Effector CD8-positive, alpha-beta T cell (primary cell): ENCODE data around the gene GOLGA8G.
"Not testable (repeated sequence)": the region's sequence is repeated elsewhere in the genome, so short reads cannot be mapped to it uniquely, and the experiment has no call there.

ENCODE experiments used
- DNase-seq: peaks from one replicate; lab custom pipeline; 2025; lab: John Stamatoyannopoulos, UW
- total RNA-seq, 4 experiments: gene quantifications; one replicate each; lab custom pipeline; 2026; lab: John Stamatoyannopoulos, UW

The GOLGA8G gene, protein sequence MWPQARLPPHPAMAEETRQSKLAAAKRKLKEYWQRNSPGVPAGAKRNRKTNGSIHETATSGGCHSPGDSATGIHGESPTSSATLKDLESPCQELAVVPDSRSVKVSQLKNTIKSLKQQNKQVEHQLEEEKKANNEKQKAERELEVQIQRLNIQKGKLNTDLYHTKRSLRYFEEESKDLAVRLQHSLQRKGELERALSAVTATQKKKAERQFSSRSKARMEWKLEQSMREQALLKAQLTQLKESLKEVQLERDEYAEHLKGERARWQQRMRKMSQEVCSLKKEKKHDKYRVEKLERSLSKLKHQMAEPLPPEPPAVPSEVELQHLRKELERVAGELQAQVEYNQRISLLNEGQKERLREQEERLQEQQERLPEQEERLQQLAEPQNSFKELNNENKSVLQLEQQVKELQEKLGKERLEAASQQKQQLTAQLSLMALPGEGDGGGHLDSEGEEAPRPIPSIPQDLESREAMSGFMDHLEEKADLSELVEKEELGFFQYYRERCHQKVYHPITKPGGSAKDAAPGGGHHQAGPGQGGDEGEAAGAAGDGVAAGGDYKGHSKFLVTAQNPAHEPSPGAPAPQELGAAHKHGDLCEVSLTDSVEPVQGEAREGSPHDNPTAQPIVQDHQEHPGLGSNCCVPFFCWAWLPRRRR
- total RNA-seq, result 0 to 15.9 (median 0.23) reads per million in 4 experiments

DNA sequence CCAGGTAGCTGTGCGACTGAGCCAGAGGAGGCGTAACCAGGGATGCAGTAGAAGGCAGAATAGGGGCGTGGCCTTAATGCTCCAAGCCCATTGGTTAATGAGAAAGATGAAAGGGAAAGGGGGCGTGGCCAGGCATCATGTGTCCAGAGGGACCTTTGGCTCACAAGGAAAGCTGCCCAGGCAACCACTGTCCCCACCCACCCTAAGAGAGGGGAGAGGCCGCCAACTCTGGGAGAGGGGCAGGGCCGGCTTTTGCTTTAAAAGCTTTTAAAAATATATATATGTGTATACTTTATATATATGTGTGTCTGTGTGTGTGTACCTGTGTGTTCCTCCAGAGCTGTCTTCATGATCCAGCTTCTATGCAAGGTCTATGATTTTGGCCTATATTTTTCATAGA lies at the start of gene GOLGA8G:
GOLGA8G (minus strand) TSS at position 18 of the 400 bp plus-strand sequence. CDS start 62 bp downstream, outside the sequence.
- DNase-seq, result not testable (repeated sequence)

DNA sequence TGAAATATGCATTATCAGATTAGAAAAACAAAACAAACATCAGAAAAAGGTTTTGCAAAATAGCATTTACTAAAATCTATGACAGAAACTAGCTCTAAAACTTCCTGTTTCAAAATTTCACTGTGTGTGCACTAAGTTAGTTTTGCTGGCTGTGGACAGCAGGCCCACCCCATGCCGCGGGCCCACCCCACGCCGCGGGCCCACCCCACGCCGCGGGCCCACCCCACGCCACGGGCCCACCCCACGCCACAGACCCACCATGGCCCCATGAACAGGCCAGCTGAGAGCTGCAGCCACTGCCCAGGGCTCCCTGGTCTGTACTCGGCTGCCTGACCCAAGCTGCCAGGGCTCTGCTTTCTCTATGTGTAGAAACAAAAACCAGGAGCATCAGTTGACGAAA lies 40.6 kb upstream of the GOLGA8G start:
- DNase-seq, result not testable (repeated sequence)

DNA sequence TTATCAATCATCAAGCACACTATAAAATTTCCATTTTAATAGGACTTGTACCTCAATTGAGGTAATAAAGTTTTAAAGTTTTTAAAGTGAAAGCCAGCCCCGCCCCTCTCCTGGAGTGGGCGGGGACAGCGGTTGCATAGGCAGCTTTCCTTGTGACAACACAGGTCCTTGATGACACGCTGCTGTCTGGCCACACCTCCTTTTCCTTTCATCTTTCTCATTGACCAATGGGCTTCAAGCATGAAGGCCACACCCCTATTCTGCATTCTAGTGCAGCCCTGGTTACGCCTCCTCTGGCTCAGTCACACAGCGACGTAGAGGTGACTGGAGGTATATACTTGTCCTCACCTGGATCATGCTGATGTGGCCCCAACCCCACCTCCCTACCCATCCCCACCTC lies 20.5 kb upstream of the GOLGA8G start, which contains the start of gene GOLGA6L25:
GOLGA6L25 (plus strand) TSS at position 301 of the 400 bp plus-strand sequence; CDS start at position 362, 61 bp downstream.
- not testable (repeated sequence) for DNase-seq

DNA sequence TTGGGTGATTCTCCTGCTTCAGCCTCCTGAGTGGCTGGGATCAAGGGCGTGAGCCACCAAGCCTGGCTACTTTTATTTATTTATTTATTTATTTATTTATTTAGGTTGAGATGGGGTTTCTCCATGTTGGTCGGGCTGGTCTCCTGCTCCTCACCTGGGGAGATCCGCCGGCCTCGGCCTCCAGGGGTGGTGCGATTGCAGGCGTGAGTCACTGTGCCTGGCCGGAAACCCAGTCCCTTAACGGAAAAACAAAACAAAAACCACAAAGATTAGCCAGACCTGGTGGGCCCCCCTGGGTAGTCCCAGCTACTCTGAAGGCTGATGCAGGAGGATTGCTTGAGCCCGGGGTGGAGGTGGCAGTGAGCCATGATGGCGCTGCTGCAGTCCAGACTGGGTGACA lies 17.6 kb downstream of the GOLGA8G start:
- not testable (repeated sequence) for DNase-seq

DNA sequence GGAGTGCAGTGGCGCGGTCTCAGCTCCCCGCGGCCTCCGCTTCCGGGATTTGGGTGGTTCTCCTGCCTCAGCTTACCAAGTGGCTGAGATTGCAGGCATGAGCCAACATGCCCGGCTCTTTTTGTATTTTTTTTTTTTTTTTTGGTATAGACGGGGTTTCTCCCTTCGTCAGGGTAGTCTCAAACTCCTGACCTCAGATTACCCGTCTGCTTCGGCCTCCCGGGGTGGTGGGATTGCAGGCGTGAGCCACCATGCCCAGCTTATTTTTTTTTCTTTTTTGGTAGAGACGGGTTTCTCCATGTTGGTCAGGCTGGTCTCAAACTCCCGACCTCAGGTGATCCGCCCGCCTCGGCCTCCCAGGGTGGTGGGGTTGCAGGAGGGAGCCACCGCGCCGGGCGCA lies 18.6 kb downstream of the GOLGA8G start:
- DNase-seq, result not testable (repeated sequence)

DNA sequence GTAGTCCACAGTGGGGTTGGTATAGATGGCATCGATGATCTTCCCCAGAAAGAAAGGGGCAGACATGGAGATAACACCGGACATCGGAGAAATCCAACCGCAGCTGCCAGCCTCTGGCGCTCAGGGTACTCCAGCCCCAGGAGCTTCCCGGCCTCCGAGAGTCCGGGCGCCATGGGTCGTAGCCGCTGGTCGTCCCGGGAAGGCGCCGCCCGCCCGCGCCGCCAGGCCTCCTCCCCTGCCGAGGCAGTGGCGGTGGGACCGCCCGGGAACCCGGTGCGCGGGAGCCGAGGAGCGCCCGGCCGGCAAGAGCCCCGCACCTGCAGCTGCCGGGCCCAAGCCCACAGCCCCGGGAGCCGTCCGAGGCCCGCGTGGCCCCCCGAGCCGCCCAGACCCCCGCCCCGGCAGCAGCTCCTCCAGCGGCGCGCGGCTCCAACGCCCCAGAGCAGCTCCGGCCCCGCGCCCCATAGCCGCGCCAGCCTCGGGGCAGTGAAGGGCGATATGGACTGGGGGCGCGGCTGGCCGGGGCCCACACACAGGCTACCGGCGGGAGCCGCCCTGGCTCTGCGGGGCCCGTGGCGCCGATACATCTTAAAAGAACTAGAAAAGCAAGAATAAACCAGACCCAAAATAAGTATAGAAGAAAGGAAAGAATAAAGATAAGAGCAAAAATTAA lies 24.4 kb downstream of the GOLGA8G start:
- not testable (repeated sequence) for DNase-seq

DNA sequence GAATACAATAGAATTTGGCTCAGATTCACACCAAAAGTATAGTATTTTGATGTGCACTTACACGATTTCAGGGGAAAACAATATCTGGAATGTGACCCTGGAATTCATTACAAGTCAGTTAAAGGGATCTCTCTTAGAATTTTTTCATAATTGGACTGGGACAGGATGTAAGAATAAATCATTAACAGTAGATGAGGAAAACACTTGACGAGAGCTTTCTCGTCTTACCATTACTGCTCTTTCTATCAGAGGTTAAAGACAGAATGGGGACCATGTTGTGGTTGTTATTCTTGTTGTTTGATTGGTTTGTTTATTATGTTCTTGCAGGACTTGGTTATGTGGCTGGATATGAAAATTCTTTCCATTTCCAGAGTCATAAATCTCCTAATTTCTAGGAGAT lies 51.4 kb downstream of the GOLGA8G start:
- DNase-seq, result not testable (repeated sequence)
